ENCODE results near the gene STXBP5. TPM values are rescaled to one million over a fixed set of nuclear protein-coding genes. Genes with fewer than 3 reads are reported as not detected.

The STXBP5 gene
- total and polyA plus RNA-seq, 4 donors: 1.9 to 8.9 (median 4.8) TPM

DNA sequence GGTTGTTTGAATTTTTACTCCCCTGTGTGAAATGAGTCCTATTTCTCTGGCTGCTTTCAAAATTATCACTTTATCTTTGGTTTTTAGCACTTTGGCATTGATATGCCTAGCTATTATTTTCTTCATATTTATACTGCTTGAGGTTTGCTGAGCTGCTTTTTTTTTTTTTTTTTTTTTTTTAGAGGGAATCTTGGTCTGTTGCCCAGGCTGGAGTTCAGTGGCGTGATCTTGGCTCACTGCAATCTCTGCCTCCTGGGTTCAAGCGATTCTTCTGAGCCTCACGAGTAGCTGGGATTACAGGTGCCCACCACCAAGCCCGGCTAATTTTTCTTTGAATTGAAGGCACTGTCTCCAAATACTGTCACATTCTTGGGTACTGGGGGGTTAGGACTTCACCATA lies 40.6 kb downstream of the STXBP5 start:
- no peak for DNase-seq (ENCODE audit: low spot score)
- H3K27ac ChIP-seq (ENCODE audit: low read depth in 1 of 2, low read length in 2 of 2): no peak overlapping the region
- H3K4me1 ChIP-seq (ENCODE audit: control insufficient read depth in 4 of 4, insufficient read depth in 4 of 4, low read length in 3 of 4): no peaks in the 10 kb centered on the region
- no peak overlapping the region for H3K9ac ChIP-seq (ENCODE audit: low read depth in 1 of 2, low read length in 2 of 2)
- H3K27me3 ChIP-seq (ENCODE audit: control insufficient read depth in 4 of 4, insufficient read depth in 4 of 4, low read length in 3 of 4): no peaks in the 10 kb centered on the region
- no peak overlapping the region for H3K4me3 ChIP-seq (ENCODE audit: low read depth in 1 of 3, low read length in 3 of 3)
- WGBS: 87% methylated on average over 4 of the region's 4 CpGs
- no peaks in the 10 kb centered on the region for H3K36me3 ChIP-seq (ENCODE audit: control insufficient read depth in 4 of 4, insufficient read depth in 3 of 4, low read depth in 1 of 4, low read length in 3 of 4)
- H3K9me3 ChIP-seq (ENCODE audit: control insufficient read depth in 4 of 4, low read length in 3 of 4): no peaks in the 10 kb centered on the region
- TF ChIP-seq HNF4G (IDR thresholded peaks at IDR 0.05) (no peak), HNF4A (conservative IDR thresholded peaks at IDR 0.05) (no peak), REST (IDR thresholded peaks at IDR 0.05) (no peak), FOXA2 (IDR thresholded peaks at IDR 0.05) (no peak), EGR1 (IDR thresholded peaks at IDR 0.05; ENCODE audit: low read depth in 2 of 2) (no peak), RXRA (IDR thresholded peaks at IDR 0.05) (no peak), TAF1 (conservative IDR thresholded peaks at IDR 0.05) (no peak), YY1 (IDR thresholded peaks at IDR 0.05) (no peak), NR2F2 (IDR thresholded peaks at IDR 0.05) (no peak), FOXA1 (IDR thresholded peaks at IDR 0.05) (no peak), RAD21 (IDR thresholded peaks at IDR 0.05) (no peak), JUND (IDR thresholded peaks at IDR 0.05) (no peak)
- TF ChIP-seq, protein P1, sequence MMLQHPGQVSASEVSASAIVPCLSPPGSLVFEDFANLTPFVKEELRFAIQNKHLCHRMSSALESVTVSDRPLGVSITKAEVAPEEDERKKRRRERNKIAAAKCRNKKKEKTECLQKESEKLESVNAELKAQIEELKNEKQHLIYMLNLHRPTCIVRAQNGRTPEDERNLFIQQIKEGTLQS (IDR thresholded peaks at IDR 0.05): no peak
- TF ChIP-seq, protein P2, sequence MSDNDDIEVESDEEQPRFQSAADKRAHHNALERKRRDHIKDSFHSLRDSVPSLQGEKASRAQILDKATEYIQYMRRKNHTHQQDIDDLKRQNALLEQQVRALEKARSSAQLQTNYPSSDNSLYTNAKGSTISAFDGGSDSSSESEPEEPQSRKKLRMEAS (IDR thresholded peaks at IDR 0.05): no peak
- TF ChIP-seq, protein P3, sequence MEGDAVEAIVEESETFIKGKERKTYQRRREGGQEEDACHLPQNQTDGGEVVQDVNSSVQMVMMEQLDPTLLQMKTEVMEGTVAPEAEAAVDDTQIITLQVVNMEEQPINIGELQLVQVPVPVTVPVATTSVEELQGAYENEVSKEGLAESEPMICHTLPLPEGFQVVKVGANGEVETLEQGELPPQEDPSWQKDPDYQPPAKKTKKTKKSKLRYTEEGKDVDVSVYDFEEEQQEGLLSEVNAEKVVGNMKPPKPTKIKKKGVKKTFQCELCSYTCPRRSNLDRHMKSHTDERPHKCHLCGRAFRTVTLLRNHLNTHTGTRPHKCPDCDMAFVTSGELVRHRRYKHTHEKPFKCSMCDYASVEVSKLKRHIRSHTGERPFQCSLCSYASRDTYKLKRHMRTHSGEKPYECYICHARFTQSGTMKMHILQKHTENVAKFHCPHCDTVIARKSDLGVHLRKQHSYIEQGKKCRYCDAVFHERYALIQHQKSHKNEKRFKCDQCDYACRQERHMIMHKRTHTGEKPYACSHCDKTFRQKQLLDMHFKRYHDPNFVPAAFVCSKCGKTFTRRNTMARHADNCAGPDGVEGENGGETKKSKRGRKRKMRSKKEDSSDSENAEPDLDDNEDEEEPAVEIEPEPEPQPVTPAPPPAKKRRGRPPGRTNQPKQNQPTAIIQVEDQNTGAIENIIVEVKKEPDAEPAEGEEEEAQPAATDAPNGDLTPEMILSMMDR (IDR thresholded peaks at IDR 0.05; ENCODE audit: low read depth, low read length, missing input control): no peak

DNA sequence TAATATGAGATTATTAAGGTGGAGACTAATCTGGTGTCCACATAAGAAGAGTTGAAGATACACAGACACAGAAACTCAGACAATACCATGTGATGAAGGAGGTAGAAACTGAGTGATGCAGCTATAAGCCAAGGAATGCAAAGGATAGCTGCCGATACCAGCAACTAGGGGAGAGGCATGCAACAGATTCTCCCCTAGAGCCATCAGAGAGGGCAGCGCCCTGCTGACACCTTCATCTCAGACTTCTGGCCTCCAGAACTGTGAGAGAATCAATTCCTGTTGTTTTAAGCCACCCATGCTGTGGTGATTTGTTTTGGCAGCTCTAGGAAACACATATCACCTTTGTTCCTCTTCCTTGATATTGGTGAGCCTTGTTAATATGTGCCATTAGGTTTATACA lies 41.5 kb downstream of the STXBP5 start:
- Histone ChIP-seq H3K4me1 (ENCODE audit: control insufficient read depth in 4 of 4, insufficient read depth in 4 of 4, low read length in 3 of 4) (no peaks in the 10 kb centered on the region), H3K27me3 (ENCODE audit: control insufficient read depth in 4 of 4, insufficient read depth in 4 of 4, low read length in 3 of 4) (no peaks in the 10 kb centered on the region), H3K27ac (ENCODE audit: low read depth in 1 of 2, low read length in 2 of 2) (no peak overlapping the region), H3K4me3 (ENCODE audit: low read depth in 1 of 3, low read length in 3 of 3) (no peak overlapping the region), H3K36me3 (ENCODE audit: control insufficient read depth in 4 of 4, insufficient read depth in 3 of 4, low read depth in 1 of 4, low read length in 3 of 4) (no peaks in the 10 kb centered on the region), H3K9ac (ENCODE audit: low read depth in 1 of 2, low read length in 2 of 2) (no peak overlapping the region), H3K9me3 (ENCODE audit: control insufficient read depth in 4 of 4, low read length in 3 of 4) (no peaks in the 10 kb centered on the region)
- no peak for DNase-seq (ENCODE audit: low spot score)
- 96% methylated on average over 2 of the region's 2 CpGs for WGBS
- TF ChIP-seq YY1 (IDR thresholded peaks at IDR 0.05) (no peak), JUND (IDR thresholded peaks at IDR 0.05) (no peak), RAD21 (IDR thresholded peaks at IDR 0.05) (no peak), SP1 (IDR thresholded peaks at IDR 0.05) (no peak), FOXA2 (IDR thresholded peaks at IDR 0.05) (no peak)

Data from liver (tissue), 9 donors.